Spleen (tissue), 11 donors: ENCODE data around the gene UCK2. TPM values are rescaled to one million over a fixed set of nuclear protein-coding genes. Genes with fewer than 3 reads are reported as not detected.

Experiments
- DNase-seq: peaks from one replicate; pipeline ENCODE4 v3.0.0-alpha.2; 2020
- H3K27ac ChIP-seq, 8 donors: fragments of 200-600 bp; sonication (generic) in 7 of 8; 1 replicate in 4 of 8; 2 replicates in 4 of 8; pipeline versions ENCODE4 v1.5.0 to v1.8.0; 2016 to 2021; ENCODE audit warnings: inconsistent platforms in 4 of 8, mild to moderate bottlenecking in 4 of 8, moderate library complexity in 1 of 8
- H3K27me3 ChIP-seq, 7 donors: fragments of 200-600 bp; sonication (generic) in 6 of 7; replicated peaks in 1 of 7; 1 replicate in 4 of 7; 2 replicates in 3 of 7; pipeline versions ENCODE4 v1.5.0 to v1.8.0; 2016 to 2021; ENCODE audit warnings: inconsistent platforms in 3 of 7, mild to moderate bottlenecking in 1 of 7
- H3K36me3 ChIP-seq, 6 donors: fragments of 200-600 bp; sonication (generic) in 5 of 6; 1 replicate in 4 of 6; 2 replicates in 2 of 6; pipeline versions ENCODE4 v1.5.0 to v1.8.0; 2016 to 2021; ENCODE audit warnings: inconsistent platforms in 2 of 6
- H3K4me1 ChIP-seq, 6 donors: fragments of 200-600 bp; sonication (generic) in 5 of 6; 1 replicate in 3 of 6; 2 replicates in 3 of 6; pipeline versions ENCODE4 v1.5.0 to v1.8.0; 2016 to 2021; ENCODE audit warnings: inconsistent platforms in 3 of 6
- H3K4me3 ChIP-seq, 8 donors: fragments of 200-600 bp; sonication (generic) in 7 of 8; 1 replicate in 4 of 8; 2 replicates in 4 of 8; pipeline versions ENCODE4 v1.5.0 to v1.8.0; 2016 to 2021; ENCODE audit warnings: inconsistent platforms in 4 of 8, mild to moderate bottlenecking in 4 of 8, moderate library complexity in 2 of 8
- H3K9me3 ChIP-seq, 8 donors: fragments of 200-600 bp; sonication (generic) in 7 of 8; 1 replicate in 4 of 8; 2 replicates in 4 of 8; pipeline versions ENCODE4 v1.5.0 to v1.8.0; 2016 to 2021; ENCODE audit warnings: inconsistent platforms in 4 of 8
- POLR2A ChIP-seq, 3 donors: fragments of 450-650 bp; IDR thresholded peaks; one replicate each; pipeline ENCODE4 v1.5.1; 2017; ENCODE audit warnings: antibody characterized with exemption in 3 of 3, mild to moderate bottlenecking in 1 of 3
- POLR2AphosphoS5 ChIP-seq, 3 donors: sonication (generic); formaldehyde crosslinking; IDR thresholded peaks; one replicate each; pipeline ENCODE4 v1.5.1; 2017; ENCODE audit warnings: antibody characterized with exemption in 3 of 3
- WGBS, 5 donors: extraction: QIAGEN DNeasy Blood & Tissue Kit in 3 of 5; methylation state at CpG; one replicate each; pipeline versions ENCODE4 v1.1.5 to v1.1.7; 2013 to 2018; 5-methylcytosine and 5-hydroxymethylcytosine counted together
- intact Hi-C: fragments of 100-400 bp; cut with DNase I; formaldehyde crosslinking; loops from one replicate; pipeline ENCODE4 v1.15.0; 2023; ENCODE audit warnings: low total_unique reads
- polyA plus RNA-seq, 3 donors: library from polyadenylated mRNA; stranded (reverse); fragments of 200-250 nt; gene quantifications; one replicate each; pipeline ENCODE4 v1.2.1, GENCODE V29; 2013
- total RNA-seq, 7 donors: library from RNA; depleted of rRNA in 3 of 7; stranded (reverse); fragments of >200 nt in 3 of 7; fragmentation: NEBNext Ultra II Directional in 4 of 7; extraction: Animal tissue kit (Norgen Biotek cat#: 25700) in 4 of 7; gene quantifications; one replicate each; pipeline versions ENCODE4 v1.1.0 to v1.2.1, GENCODE V29; 2016 to 2021
- TF ChIP-seq, protein P1 (sequence below), 11 experiments: fragments of 200-600 bp in 7 of 11; fragments of 450-650 bp in 4 of 11; sonication (generic) in 4 of 11; IDR thresholded peaks in 8 of 11; conservative IDR thresholded peaks in 3 of 11; 1 replicate in 7 of 11; 2 replicates in 4 of 11; pipeline versions ENCODE4 v1.4.0 to v1.8.0; 2016 to 2021; ENCODE audit warnings: antibody characterized with exemption in 11 of 11, inconsistent platforms in 4 of 11, mild to moderate bottlenecking in 1 of 11
- donor health status: healthy with polysubstance abuse.
- donor health status: DM: no; HTN: no; CAD: no; lungs with moderate emphysema.
- donor health status: DM: no; HTN: no; CAD: no.
- donor health status: Bipolar disorder and iron deficiency.
- donor health status: healthy.
- donor health status: DM: no; HTN: no; CAD: no.
- donor health status: DM: yes; HTN: yes; CAD: no.

The UCK2 gene
- total and polyA plus RNA-seq, 10 donors, result 9.8 to 18.3 (median 16.0) TPM

DNA sequence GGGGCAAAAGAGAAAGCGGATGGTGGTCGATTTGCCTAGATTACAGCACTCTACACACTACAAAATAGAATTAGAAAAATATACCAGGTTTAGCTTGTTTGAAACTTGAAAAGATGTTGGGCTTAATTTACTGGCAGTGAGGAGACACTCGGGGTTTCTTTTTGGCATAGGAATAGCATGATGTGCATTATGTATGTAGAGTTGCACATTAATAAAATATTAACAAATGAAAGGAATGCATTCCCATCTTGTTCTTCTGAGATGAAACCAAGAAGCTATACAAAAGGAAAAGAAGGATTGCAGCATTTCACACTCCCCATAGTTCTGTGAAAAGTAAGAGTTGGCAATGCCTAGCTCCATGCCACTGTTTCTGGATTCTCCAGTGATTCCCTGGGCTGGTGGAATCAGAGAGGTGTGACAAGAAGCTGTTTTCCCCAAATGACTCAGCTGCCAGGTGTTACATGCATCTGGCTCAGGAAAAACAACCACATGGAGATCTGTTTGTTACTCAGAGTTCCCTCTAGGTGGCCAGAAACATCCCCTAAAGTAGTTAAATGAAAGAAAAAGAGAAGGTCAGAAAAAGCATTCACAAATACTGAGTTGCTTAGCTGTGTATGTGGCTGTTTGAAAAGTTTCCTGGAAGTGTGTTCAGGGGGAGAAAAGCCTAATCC lies 115.6 kb downstream of the UCK2 start:
- H3K27ac ChIP-seq, result no peak overlapping the region
- no peaks in the 10 kb centered on the region for H3K4me1 ChIP-seq
- no peak overlapping the region for H3K4me3 ChIP-seq
- DNase-seq, result no peak
- H3K27me3 ChIP-seq, result peaks cover 0 to 14% (median 0%) of the 10 kb centered on the region in 7 donors
- H3K36me3 ChIP-seq, result no peaks in the 10 kb centered on the region
- no peak for TF ChIP-seq POLR2A (IDR thresholded peaks at IDR 0.05)
- TF ChIP-seq, protein P1, sequence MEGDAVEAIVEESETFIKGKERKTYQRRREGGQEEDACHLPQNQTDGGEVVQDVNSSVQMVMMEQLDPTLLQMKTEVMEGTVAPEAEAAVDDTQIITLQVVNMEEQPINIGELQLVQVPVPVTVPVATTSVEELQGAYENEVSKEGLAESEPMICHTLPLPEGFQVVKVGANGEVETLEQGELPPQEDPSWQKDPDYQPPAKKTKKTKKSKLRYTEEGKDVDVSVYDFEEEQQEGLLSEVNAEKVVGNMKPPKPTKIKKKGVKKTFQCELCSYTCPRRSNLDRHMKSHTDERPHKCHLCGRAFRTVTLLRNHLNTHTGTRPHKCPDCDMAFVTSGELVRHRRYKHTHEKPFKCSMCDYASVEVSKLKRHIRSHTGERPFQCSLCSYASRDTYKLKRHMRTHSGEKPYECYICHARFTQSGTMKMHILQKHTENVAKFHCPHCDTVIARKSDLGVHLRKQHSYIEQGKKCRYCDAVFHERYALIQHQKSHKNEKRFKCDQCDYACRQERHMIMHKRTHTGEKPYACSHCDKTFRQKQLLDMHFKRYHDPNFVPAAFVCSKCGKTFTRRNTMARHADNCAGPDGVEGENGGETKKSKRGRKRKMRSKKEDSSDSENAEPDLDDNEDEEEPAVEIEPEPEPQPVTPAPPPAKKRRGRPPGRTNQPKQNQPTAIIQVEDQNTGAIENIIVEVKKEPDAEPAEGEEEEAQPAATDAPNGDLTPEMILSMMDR (IDR thresholded peaks at IDR 0.05 in 8 of 11, conservative IDR thresholded peaks at IDR 0.05 in 3 of 11), result no peak
- no peak for TF ChIP-seq POLR2AphosphoS5 (IDR thresholded peaks at IDR 0.05)
- 73 to 91% (median 83%) methylated on average over 3 of the region's 3 CpGs for WGBS, 5 donors
- intact Hi-C loops, result no loop called here
- no peaks in the 10 kb centered on the region for H3K9me3 ChIP-seq

DNA sequence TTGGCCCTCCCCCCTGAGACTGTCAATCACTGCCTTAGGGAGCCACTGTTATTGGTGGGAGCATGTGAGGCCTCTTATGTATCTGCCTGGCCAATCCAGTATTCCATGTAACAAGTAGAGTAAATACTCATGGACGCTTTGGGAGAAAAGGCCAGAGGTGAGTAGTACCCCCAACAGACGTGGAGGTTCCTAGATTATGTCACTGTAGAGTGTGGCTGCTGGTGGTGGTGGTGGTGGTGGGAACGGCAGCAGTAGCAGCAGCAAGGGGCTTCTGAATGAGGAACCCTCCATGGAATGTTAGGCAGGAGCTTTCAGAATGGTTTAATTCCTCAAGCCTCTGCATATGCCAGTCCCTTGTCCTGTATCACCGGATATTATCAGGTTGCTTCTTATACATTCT lies 118.5 kb downstream of the UCK2 start:
- Histone ChIP-seq H3K36me3 (no peaks in the 10 kb centered on the region), H3K4me3 (no peak overlapping the region), H3K4me1 (no peaks in the 10 kb centered on the region), H3K27me3 (peaks cover 0 to 16% (median 0%) of the 10 kb centered on the region in 7 donors), H3K9me3 (no peaks in the 10 kb centered on the region), H3K27ac (no peak overlapping the region)
- WGBS, 5 donors, result 66 to 85% (median 82%) methylated on average over 4 of the region's 4 CpGs
- no peak for DNase-seq
- no peak for TF ChIP-seq POLR2AphosphoS5 (IDR thresholded peaks at IDR 0.05)
- TF ChIP-seq, protein P1 (IDR thresholded peaks at IDR 0.05 in 8 of 11, conservative IDR thresholded peaks at IDR 0.05 in 3 of 11), result no peak
- no peak for TF ChIP-seq POLR2A (IDR thresholded peaks at IDR 0.05)
- intact Hi-C loops, result no loop called here

DNA sequence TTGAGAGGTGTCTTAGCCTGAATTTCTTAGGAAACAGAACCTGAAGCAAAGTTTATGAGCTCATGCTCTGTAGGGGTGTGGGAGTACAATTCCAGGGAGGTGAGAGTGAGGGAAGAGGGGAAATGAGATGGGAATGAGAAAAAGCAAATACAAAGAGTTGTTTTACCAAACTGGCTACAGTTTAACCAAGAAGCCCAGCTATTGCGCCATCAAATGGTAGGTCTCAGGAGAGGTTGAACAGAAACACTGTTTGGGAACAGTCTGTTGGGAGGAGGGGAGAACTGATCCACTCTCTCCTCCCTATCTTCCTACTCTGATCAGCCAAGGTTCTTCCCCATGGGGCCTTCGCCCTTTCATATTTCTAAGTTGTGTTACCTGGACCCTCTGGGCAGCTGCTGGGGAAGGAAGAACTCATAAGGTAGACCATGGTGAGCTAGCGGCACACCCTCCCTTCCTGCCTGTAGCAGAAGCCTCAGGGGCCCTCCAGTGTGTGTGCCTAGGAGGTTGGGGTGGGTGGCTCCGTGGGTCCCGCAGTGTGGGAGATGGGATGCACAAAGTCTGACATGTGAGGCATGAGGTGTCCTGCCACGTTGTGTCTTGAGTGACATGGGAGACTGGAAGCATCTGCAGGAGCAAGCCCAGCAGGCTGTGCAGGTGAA lies 120.5 kb downstream of the UCK2 start:
- peaks cover 0 to 6% (median 0%) of the 10 kb centered on the region in 7 donors for H3K27me3 ChIP-seq
- 82 to 89% (median 87%) methylated on average over 6 of the region's 6 CpGs for WGBS, 5 donors
- DNase-seq, result no peak

More for the DNA sequence above, 120.5 kb downstream of the UCK2 start:
- H3K27ac ChIP-seq, result no peak overlapping the region
- H3K9me3 ChIP-seq, result no peaks in the 10 kb centered on the region
- TF ChIP-seq, protein P1 (IDR thresholded peaks at IDR 0.05 in 8 of 11, conservative IDR thresholded peaks at IDR 0.05 in 3 of 11), result no peak
- TF ChIP-seq POLR2AphosphoS5 (IDR thresholded peaks at IDR 0.05) (no peak), POLR2A (IDR thresholded peaks at IDR 0.05) (no peak)
- intact Hi-C loops, result no loop called here
- no peaks in the 10 kb centered on the region for H3K36me3 ChIP-seq
- no peak overlapping the region for H3K4me3 ChIP-seq
- no peaks in the 10 kb centered on the region for H3K4me1 ChIP-seq
